NT2/D1 (cell line): ENCODE measurements around the gene TRIM37.

Experiments used
- SUZ12 ChIP-seq: IDR thresholded peaks from 2 replicates; pipeline ENCODE4 v1.6.1; 2011; ENCODE audit not compliant: insufficient read length, insufficient read depth; ENCODE audit errors: extremely low read depth
- ZNF274 ChIP-seq: IDR thresholded peaks from 2 replicates; pipeline ENCODE4 v1.6.1; 2011; ENCODE audit warnings: mild to moderate bottlenecking, low read depth, low read length

DNA sequence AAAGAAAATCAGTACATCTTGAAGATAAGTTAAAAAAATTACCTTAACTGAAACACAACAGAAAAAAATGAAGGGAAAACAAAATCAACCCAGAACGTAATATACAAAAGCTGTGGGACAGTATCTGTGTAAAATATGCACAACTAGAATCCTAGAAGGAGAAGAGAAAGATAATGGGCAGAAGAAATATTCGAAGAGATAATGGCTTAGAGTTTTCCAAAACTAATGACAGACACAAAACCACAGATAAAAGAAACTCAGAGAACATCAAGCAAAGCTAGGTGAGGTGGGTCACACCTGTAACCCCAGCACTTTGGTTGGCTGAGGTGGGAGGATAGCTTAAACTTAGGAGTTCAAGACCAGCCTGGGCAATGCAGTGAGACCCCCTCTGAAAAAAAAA is 117.1 kb downstream of the TRIM37 start:
- no peak for TF ChIP-seq SUZ12
- no peak for TF ChIP-seq ZNF274
